ENCODE measurements around the gene SECISBP2. TPM values are rescaled to one million over a fixed set of nuclear protein-coding genes. Genes with fewer than 3 reads are reported as not detected.
A peak's percentile ranks its signal among the peaks of the same experiment; 100 is the strongest.

SECISBP2 gene
- total RNA-seq, 1 donor from 2014 or later: 64.7 TPM

- ATAC-seq (peak; percentile 95), DNase-seq (ENCODE audit: low spot score) (no peak)
- intact Hi-C loops (cut with DNase I): no loop called here
These were observed 70.0 kb downstream of the SECISBP2 start for GRCh38 chr9:89388084-89388867.

- ATAC-seq (no peak), DNase-seq (ENCODE audit: low spot score) (no peak)
- intact Hi-C loops (cut with DNase I): no loop called here
These were observed 70.5 kb downstream of the SECISBP2 start for GRCh38 chr9:89388868-89389177.

- DNase-seq (ENCODE audit: low spot score) (no peak), ATAC-seq (no peak)
- intact Hi-C loops (cut with DNase I): no loop called here
These were observed 71.8 kb downstream of the SECISBP2 start for GRCh38 chr9:89390068-89390555.

- ATAC-seq: no peak
- intact Hi-C loops (cut with DNase I): no loop called here
- no peak for DNase-seq (ENCODE audit: low spot score)
These were observed 72.3 kb downstream of the SECISBP2 start for GRCh38 chr9:89390578-89391116.

- intact Hi-C loops (cut with DNase I): no loop called here
- no peak for ATAC-seq
- DNase-seq (ENCODE audit: low spot score): no peak
These were observed 73.3 kb downstream of the SECISBP2 start for GRCh38 chr9:89391585-89391984.

GRCh38 chr9:89394412-89394811, 76.1 kb downstream of the SECISBP2 start:
- no peak for DNase-seq (ENCODE audit: low spot score)
- intact Hi-C loops (cut with DNase I): no loop called here
- no peak for ATAC-seq

GRCh38 chr9:89395931-89396710, 77.8 kb downstream of the SECISBP2 start:
- intact Hi-C loops (cut with DNase I): no loop called here
- ATAC-seq: no peak
- DNase-seq (ENCODE audit: low spot score): no peak

- ATAC-seq (no peak), DNase-seq (ENCODE audit: low spot score) (no peak)
- intact Hi-C loops (cut with DNase I): no loop called here
These were observed 79.2 kb downstream of the SECISBP2 start for GRCh38 chr9:89397471-89397870.

- DNase-seq (ENCODE audit: low spot score) (no peak), ATAC-seq (no peak)
- intact Hi-C loops (cut with DNase I): no loop called here
These were observed 80.3 kb downstream of the SECISBP2 start for GRCh38 chr9:89398621-89399020.

GRCh38 chr9:89400403-89401116, 82.3 kb downstream of the SECISBP2 start:
- ATAC-seq: peak; percentile 70
- intact Hi-C loops (cut with DNase I): no loop called here
- DNase-seq (ENCODE audit: low spot score): no peak

- ATAC-seq: no peak
- no peak for DNase-seq (ENCODE audit: low spot score)
- intact Hi-C loops (cut with DNase I): no loop called here
These were observed 84.6 kb downstream of the SECISBP2 start for GRCh38 chr9:89402695-89403427.

GRCh38 chr9:89404074-89404473, 85.8 kb downstream of the SECISBP2 start:
- intact Hi-C loops (cut with DNase I): no loop called here
- no peak for DNase-seq (ENCODE audit: low spot score)
- no peak for ATAC-seq

GRCh38 chr9:89405826-89406225, 87.5 kb downstream of the SECISBP2 start:
- intact Hi-C loops (cut with DNase I): no loop called here
- ATAC-seq (peak; percentile 73), DNase-seq (ENCODE audit: low spot score) (no peak)

- DNase-seq (ENCODE audit: low spot score) (no peak), ATAC-seq (no peak)
- intact Hi-C loops (cut with DNase I): no loop called here
These were observed 88.8 kb downstream of the SECISBP2 start for GRCh38 chr9:89407070-89407469.

- DNase-seq (ENCODE audit: low spot score) (no peak), ATAC-seq (no peak)
- intact Hi-C loops (cut with DNase I): no loop called here
These were observed 90.4 kb downstream of the SECISBP2 start for GRCh38 chr9:89408628-89409101.

Measured in sciatic nerve (tissue), 2 donors.